Lung microvascular endothelial cell (primary cell): ENCODE data around the gene DOLPP1. TPM values are rescaled to one million over a fixed set of nuclear protein-coding genes. Genes with fewer than 3 reads are reported as not detected.

Experiments
- DNase-seq, 2 donors: peaks; one replicate each; pipeline versions ENCODE4 v3.0.0 to v3.0.0-alpha.2; 2010; ENCODE audit warnings: low read depth in 2 of 2
- total RNA-seq: library from RNA; depleted of rRNA; stranded (reverse); fragments of >200 nt; gene quantifications from 2 replicates; pipeline ENCODE4 v1.2.1, GENCODE V29; 2014

The DOLPP1 gene
- total RNA-seq, 1 donor from 2014 or later: 8.3 TPM

- no peak for DNase-seq
Measured at GRCh38 chr9:129137292-129138143, 56.6 kb downstream of the DOLPP1 start.

- no peak for DNase-seq
Measured at GRCh38 chr9:129138144-129138462, 57.2 kb downstream of the DOLPP1 start.

GRCh38 chr9:129138476-129139232 is 57.7 kb downstream of the DOLPP1 start:
- peak; percentile 55 to 96 for DNase-seq

GRCh38 chr9:129139233-129139992 is 58.5 kb downstream of the DOLPP1 start:
- peak; percentile 85 to 93 for DNase-seq

- peak; percentile 99 to 100 for DNase-seq
Measured at GRCh38 chr9:129139993-129140396, 59.1 kb downstream of the DOLPP1 start.

Other genes with a start within 250 kb of the DOLPP1 start
- 3.5 and 5.6 TPM in 2 replicates for gene KYAT1, start 199.2 kb upstream of the DOLPP1 start, total RNA-seq
- gene LRRC8A, start 199.0 kb upstream of the DOLPP1 start, total RNA-seq: 62.1 and 101 TPM in 2 replicates
- 0.20 and 0.22 TPM in 2 replicates for gene PHYHD1, start 160.1 kb upstream of the DOLPP1 start, total RNA-seq
- 22.0 and 40.9 TPM in 2 replicates for gene DOLK, start 133.5 kb upstream of the DOLPP1 start, total RNA-seq
- gene NUP188, start 133.4 kb upstream of the DOLPP1 start, total RNA-seq: 27.0 and 40.1 TPM in 2 replicates
- gene SH3GLB2, start 52.8 kb upstream of the DOLPP1 start, total RNA-seq: 20.0 and 28.6 TPM in 2 replicates
- 13.5 and 16.9 TPM in 2 replicates for gene MIGA2, start 44.5 kb upstream of the DOLPP1 start, total RNA-seq
- gene CRAT, start 29.7 kb downstream of the DOLPP1 start, total RNA-seq: 24.2 and 25.6 TPM in 2 replicates
- gene PTPA, start 30.3 kb downstream of the DOLPP1 start, total RNA-seq: 86.1 and 94.8 TPM in 2 replicates
- gene IER5L, start 97.2 kb downstream of the DOLPP1 start, total RNA-seq: 13.1 and 20.4 TPM in 2 replicates